Duodenal mucosa (tissue), 2 donors: Measurements from ENCODE around the gene SYT3.

Experiments
- H3K27ac ChIP-seq: one replicate; pipeline ENCODE4 v1.7.0; 2013; ENCODE audit warnings: low read depth, low read length
- H3K27me3 ChIP-seq, 2 donors: one replicate each; pipeline ENCODE4 v1.7.0; 2013; ENCODE audit warnings: low read length in 2 of 2, control low read depth in 1 of 2; ENCODE audit not compliant: insufficient read depth in 2 of 2, control insufficient read depth in 1 of 2
- H3K36me3 ChIP-seq, 2 donors: one replicate each; pipeline ENCODE4 v1.7.0; 2013; ENCODE audit warnings: low read length in 2 of 2, control low read depth in 1 of 2; ENCODE audit not compliant: insufficient read depth in 2 of 2, control insufficient read depth in 1 of 2
- H3K4me1 ChIP-seq, 2 donors: one replicate each; pipeline ENCODE4 v1.7.0; 2013; ENCODE audit warnings: low read length in 2 of 2, control low read depth in 1 of 2; ENCODE audit not compliant: insufficient read depth in 2 of 2, control insufficient read depth in 1 of 2
- H3K4me3 ChIP-seq, 2 donors: one replicate each; pipeline ENCODE4 v1.7.0; 2013; ENCODE audit warnings: low read length in 2 of 2, low read depth in 1 of 2
- H3K9ac ChIP-seq, 2 donors: one replicate each; pipeline ENCODE4 v1.7.0; 2013; ENCODE audit warnings: low read length in 2 of 2, low read depth in 1 of 2
- H3K9me3 ChIP-seq, 2 donors: one replicate each; pipeline ENCODE4 v1.7.0; 2013; ENCODE audit warnings: low read length in 2 of 2, control low read depth in 1 of 2; ENCODE audit not compliant: control insufficient read depth in 1 of 2

Gene SYT3

DNA sequence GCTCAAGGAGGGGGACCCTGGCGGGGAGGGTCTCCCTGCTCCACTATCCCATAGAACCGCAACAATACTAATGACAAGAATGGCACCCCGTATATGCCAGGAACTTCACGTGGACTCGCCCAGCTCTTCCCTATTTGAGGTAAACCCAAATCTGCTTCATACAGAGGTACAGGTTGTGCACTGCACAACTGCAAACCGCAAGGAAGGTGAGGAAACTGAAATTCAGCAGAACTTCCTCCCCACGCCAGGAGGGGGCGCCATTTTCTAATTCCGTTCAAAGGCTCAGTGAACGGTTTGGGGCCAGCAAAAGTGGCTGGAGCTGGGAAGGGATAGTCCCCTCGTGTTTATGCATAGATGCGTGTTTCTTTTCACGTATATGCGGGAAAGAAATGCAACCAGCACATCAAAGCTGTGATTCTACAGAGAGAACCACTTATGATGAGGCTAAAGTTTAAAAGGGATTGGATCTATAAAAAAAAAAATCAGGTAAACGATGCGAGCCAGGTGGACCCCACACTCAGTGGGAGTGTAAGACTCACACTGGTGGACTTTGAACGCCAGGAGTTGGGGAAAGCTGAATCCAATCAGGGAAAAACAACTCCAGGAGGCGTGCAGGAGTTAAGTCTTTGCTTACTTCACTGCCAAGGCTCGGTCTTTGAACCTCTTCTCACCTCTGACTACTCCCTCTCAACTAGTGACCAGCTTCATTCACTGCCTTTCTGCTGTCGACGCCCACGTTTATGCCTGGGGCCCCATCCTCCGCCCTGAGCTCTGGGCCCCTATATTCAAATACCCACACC is 29.8 kb upstream of the SYT3 start:
- H3K27me3 ChIP-seq, result peaks cover 7 to 15% of the 10 kb centered on the region in 2 donors
- H3K9me3 ChIP-seq, result no peaks in the 10 kb centered on the region
- no peak overlapping the region for H3K9ac ChIP-seq
- H3K27ac ChIP-seq, result no peak overlapping the region
- H3K36me3 ChIP-seq, result no peaks in the 10 kb centered on the region
- no peak overlapping the region for H3K4me3 ChIP-seq
- H3K4me1 ChIP-seq, result no peaks in the 10 kb centered on the region

DNA sequence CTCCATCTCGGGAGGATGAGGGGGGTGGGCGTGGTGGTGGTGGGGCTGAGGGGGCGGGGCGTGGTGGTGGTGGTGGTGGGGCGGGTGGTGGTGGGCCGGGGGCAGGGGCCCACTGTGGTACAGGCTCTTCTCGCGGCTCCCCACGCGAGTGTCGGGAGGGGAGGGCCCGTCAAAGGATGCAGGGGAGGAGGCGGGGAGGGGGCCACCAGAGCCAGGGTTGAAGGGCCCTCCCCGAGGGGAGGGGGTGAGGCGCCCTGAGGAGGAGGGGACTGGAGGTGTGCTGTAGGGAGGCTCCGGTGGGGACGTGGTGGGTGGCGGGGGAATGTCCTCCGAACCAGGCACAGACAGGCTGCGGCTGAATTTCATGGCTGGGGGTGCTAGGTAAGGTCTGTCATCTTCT is 29.2 kb upstream of the SYT3 start:
- H3K9ac ChIP-seq, result no peak overlapping the region
- no peaks in the 10 kb centered on the region for H3K4me1 ChIP-seq
- H3K27ac ChIP-seq, result no peak overlapping the region
- peaks cover 3 to 15% of the 10 kb centered on the region in 2 donors for H3K27me3 ChIP-seq
- H3K4me3 ChIP-seq, result no peak overlapping the region
- H3K36me3 ChIP-seq, result no peaks in the 10 kb centered on the region
- no peaks in the 10 kb centered on the region for H3K9me3 ChIP-seq

DNA sequence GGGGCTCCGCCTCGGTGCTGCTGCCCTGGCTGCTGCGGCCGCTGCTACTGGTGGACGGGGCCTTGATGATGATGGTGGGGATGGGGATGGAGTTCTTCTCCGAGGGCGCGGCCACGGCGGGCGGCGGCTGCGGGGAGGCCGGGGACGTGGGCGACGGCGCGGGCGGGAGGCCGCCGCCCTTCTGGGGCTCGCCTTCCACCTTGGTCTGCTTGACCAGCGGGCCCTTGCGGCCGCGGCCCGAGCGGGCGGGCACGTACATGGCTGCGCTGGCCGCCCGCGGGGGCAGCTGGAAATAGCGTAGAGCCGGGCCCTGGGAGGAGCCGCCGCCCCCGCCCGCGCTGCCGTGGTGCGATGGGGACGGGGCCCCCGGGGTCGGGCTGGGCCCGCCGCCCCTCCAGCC is 28.7 kb upstream of the SYT3 start:
- H3K9ac ChIP-seq, result no peak overlapping the region
- no peak overlapping the region for H3K27ac ChIP-seq
- H3K4me3 ChIP-seq, result no peak overlapping the region
- no peaks in the 10 kb centered on the region for H3K36me3 ChIP-seq
- H3K9me3 ChIP-seq, result no peaks in the 10 kb centered on the region
- H3K4me1 ChIP-seq, result no peaks in the 10 kb centered on the region
- H3K27me3 ChIP-seq, result peaks cover 3 to 15% of the 10 kb centered on the region in 2 donors

DNA sequence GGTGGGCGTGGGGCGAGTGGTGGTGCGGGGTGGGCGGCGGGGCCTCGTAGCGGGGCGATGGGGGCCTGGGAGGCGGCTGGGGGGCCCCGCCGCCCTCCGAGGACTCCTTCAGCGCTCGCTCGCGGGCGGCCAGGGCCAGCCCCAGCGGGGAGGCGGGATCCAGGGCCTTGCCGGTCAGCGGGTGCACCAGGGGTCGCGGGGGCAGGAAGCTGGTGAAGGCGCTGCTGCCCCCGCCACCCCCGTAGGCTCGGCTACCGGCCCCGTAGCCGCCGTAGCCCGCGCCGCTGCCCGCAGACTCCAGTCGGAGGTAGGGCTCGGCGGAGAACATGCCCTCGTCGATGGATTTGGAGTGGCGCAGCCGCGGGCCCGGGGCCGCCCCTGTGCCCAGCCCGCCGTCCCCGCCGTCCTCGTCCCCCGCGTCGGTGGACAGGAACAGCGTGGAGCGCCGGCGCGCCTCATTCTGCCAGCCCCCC is 28.1 kb upstream of the SYT3 start:
- H3K4me3 ChIP-seq, result no peak overlapping the region
- no peaks in the 10 kb centered on the region for H3K36me3 ChIP-seq
- H3K27me3 ChIP-seq, result peaks cover 3 to 15% of the 10 kb centered on the region in 2 donors
- no peaks in the 10 kb centered on the region for H3K4me1 ChIP-seq
- no peak overlapping the region for H3K9ac ChIP-seq
- no peak overlapping the region for H3K27ac ChIP-seq
- no peaks in the 10 kb centered on the region for H3K9me3 ChIP-seq

DNA sequence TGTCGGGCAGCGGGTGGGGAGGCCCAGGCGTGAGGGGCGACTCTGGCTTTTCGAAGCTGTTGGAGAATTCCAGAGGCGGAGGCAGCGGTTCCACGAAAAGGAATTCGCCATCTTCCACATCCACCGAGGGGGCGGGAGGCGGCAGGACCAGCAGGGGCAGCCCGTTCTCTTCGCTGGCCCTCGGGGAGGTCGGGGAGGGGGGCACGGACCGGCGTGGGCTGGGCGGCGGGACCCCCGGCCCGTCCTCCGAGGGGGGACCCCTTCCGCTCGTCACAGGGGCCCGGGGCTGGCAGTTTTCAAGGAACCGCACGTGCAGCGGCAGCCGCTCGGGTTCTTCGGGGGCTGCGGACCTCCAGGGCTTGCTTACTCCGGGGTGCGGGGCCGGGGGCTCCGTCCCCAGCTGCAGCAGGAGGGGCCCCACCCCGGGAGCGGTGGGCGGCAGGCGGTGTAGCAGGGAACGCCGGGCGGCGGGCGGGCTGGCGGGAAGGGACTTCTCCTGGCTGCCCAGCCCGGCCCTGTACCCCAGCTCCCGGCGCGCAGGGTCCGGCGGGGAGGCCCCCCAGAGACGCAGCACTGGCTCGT is 27.6 kb upstream of the SYT3 start:
- Histone ChIP-seq H3K9me3 (no peaks in the 10 kb centered on the region), H3K27me3 (peaks cover 3 to 15% of the 10 kb centered on the region in 2 donors), H3K4me1 (no peaks in the 10 kb centered on the region), H3K27ac (no peak overlapping the region), H3K9ac (no peak overlapping the region), H3K4me3 (no peak overlapping the region), H3K36me3 (no peaks in the 10 kb centered on the region)

DNA sequence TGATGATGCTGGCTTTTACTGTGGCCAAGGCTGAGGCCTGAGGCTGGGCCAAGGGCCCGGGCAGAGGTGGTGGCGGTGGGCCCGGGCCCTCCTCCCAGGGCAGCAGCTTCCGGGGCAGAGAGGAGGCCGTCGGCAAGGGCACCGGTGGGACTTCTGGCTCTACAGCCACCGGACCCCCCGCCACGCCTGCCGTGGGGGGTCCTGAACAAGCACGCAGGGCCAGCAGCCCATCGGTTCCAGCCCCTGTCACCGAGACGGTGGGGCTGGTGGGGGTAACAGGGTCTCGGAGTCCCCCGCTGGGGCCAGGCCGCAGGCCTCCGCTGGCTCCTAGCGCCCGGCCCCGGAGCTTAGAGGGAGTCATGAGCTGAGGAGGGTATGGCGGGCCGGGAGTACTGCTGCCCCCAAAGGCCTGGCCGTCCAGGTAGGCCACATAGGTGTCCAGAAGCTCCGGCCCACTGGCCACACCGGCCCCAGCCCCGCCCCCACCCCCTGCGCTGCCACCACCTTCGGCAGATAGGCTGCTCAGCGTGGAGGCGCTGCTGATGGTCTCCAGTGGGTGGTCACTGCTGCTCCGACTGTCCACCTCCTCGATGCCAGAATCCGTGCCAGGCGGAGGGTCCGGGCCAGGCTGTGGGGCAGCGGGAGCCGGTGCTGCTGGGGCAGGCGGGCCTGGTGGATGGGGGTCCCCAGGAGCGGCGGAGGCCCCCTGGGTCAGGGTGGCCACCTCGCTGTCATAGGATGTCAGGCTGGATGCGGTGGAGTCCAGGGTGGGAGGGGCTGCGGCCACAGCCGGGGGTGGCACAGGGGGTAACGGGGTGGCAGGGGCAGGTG is 26.9 kb upstream of the SYT3 start:
- Histone ChIP-seq H3K36me3 (no peaks in the 10 kb centered on the region), H3K9ac (no peak overlapping the region), H3K27me3 (peaks cover 3 to 15% of the 10 kb centered on the region in 2 donors), H3K9me3 (no peaks in the 10 kb centered on the region), H3K4me3 (no peak overlapping the region), H3K4me1 (no peaks in the 10 kb centered on the region), H3K27ac (no peak overlapping the region)

DNA sequence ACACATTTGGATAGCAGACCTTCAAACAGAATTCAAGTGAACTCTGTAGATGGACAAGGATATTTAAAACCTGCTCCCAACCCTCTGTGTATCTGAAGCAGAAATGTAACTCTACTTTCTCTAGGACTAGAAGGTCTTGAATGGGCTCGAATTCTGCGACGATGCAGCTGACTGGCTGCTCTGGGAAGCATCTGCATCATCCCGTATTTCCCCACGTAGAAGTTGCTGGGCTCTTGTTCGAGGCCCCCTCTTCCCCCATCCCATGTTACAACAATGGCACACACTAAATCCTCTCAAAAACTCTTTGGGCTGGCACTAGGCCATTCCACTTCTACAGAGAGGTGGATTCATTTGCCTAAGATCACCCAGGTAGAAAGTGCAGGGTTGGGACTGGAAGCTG is 24.5 kb upstream of the SYT3 start:
- H3K4me1 ChIP-seq, result no peaks in the 10 kb centered on the region
- H3K36me3 ChIP-seq, result no peaks in the 10 kb centered on the region
- no peak overlapping the region for H3K9ac ChIP-seq
- no peak overlapping the region for H3K4me3 ChIP-seq
- peaks cover 3 to 8% of the 10 kb centered on the region in 2 donors for H3K27me3 ChIP-seq
- no peak overlapping the region for H3K27ac ChIP-seq
- H3K9me3 ChIP-seq, result no peaks in the 10 kb centered on the region

DNA sequence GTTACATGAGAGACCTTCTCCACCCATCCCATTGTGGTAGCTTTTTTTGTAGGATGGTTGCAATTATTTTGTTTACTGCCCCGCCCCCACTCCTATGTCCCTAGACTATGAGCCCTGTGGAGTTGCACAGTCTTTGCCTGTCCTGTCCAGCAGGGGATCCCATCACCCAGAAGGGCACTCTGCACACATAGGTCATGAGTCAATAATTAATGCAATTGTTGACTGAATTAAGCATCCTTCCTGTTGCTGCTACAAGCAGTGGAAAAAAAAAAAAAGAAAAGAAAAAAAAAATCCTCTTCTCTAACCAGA is 23.8 kb upstream of the SYT3 start:
- Histone ChIP-seq H3K36me3 (no peaks in the 10 kb centered on the region), H3K27ac (no peak overlapping the region), H3K4me1 (no peaks in the 10 kb centered on the region), H3K27me3 (peaks cover 10% of the 10 kb centered on the region in 2 donors), H3K9me3 (no peaks in the 10 kb centered on the region), H3K4me3 (no peak overlapping the region), H3K9ac (no peak overlapping the region)

DNA sequence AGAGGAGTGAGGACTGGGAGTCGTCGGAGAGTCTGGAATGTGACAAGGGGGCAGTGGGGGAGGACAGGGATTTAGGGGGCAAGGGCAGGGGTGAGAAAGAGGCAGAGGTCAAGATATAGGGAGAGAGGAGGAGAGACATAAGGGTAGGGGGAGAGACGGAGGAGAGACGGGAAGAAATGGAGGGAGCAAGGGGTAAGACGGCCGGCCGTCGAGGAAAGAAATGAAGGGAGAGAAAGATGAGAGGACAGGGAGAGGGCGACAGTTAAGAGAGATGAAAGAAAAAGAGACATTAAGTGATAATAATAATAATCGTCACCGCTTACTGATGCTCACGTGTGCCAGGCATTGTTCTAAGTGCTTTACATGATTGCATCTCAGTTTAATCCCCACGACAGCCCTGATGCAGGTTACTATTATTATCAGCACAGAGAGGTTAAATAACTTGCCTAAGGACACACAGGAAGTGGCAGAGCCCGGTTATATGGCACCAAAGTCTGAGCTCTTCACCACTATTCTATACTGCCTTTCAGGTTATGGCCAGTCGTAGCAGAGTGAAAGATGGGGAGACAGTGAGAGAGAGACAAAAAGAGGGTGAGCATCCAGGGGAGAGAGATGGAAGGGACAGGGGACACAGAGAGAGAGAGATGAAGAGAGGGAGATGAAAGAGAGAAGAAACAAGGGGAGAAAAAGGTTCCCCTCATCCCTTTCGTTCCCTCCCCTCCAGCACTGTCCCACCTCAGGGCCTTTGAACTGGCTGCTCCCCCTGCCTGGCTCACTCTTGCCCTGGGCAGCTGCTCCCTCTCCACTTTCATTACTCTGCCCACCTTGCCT is 23.2 kb upstream of the SYT3 start:
- Histone ChIP-seq H3K27me3 (peaks cover 10% of the 10 kb centered on the region in 2 donors), H3K9ac (no peak overlapping the region), H3K9me3 (no peaks in the 10 kb centered on the region), H3K4me1 (no peaks in the 10 kb centered on the region), H3K36me3 (no peaks in the 10 kb centered on the region), H3K27ac (no peak overlapping the region), H3K4me3 (no peak overlapping the region)
